ENCODE measurements around the gene TEX9.
"Not testable (repeated sequence)": the region's sequence is repeated elsewhere in the genome, so short reads cannot be mapped to it uniquely, and the experiment has no call there.

Gene TEX9

GRCh38 chr15:56365075-56365711, at the start of gene TEX9:
TSS of gene TEX9 (plus strand) at chr15:56365426. CDS start at chr15:56365451, 25 bp downstream.
- Histone ChIP-seq H3K27ac (ENCODE audit: low read length) (peak within 1 kb of the TSS; percentile 68), H3K4me3 (ENCODE audit: low read length) (peak within 1 kb of the TSS; percentile 100), H3K9me3 (ENCODE audit: control insufficient read depth, low read depth, low read length) (no peaks in the 10 kb centered on the region), H3K27me3 (ENCODE audit: control insufficient read depth, insufficient read depth, low read length) (no peaks in the 10 kb centered on the region), H3K4me1 (ENCODE audit: control insufficient read depth, low read depth, low read length) (peaks cover 13% of the 10 kb centered on the region), H3K36me3 (ENCODE audit: control insufficient read depth, low read depth, low read length) (no peaks in the 10 kb centered on the region), H3K9ac (ENCODE audit: low read length) (peak within 1 kb of the TSS; percentile 86)

- H3K27me3 ChIP-seq (ENCODE audit: control insufficient read depth, insufficient read depth, low read length); H3K27ac ChIP-seq (ENCODE audit: low read length); H3K9me3 ChIP-seq (ENCODE audit: control insufficient read depth, low read depth, low read length); H3K36me3 ChIP-seq (ENCODE audit: control insufficient read depth, low read depth, low read length); H3K4me3 ChIP-seq (ENCODE audit: low read length); H3K9ac ChIP-seq (ENCODE audit: low read length); H3K4me1 ChIP-seq (ENCODE audit: control insufficient read depth, low read depth, low read length): not testable (repeated sequence)
Measured at GRCh38 chr15:56316561-56316960, 48.7 kb upstream of the TEX9 start.

DNA sequence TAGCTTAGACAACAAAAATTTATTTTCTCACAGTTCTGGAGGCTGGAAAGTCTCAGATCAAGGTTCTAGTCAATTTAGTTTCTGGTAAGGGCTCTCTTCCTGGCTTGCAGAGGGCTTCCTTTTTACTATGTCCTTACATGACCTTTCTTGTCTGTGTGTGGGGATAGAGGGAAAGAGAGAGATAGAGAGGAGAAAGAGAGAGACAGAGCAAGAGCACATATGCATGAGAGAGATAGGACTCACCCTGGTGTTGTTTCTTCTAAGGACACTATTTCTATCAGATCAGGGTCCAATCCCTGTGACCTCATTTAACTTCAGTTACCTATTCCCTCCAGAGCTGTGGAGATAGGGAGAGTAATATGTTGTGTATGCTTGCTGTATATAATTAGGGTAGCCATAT, 44.9 kb upstream of the TEX9 start:
- H3K27me3 ChIP-seq (ENCODE audit: control insufficient read depth, insufficient read depth, low read length) = no peaks in the 10 kb centered on the region
- no peaks in the 10 kb centered on the region for H3K36me3 ChIP-seq (ENCODE audit: control insufficient read depth, low read depth, low read length)
- no peak overlapping the region for H3K4me3 ChIP-seq (ENCODE audit: low read length)
- H3K9ac ChIP-seq (ENCODE audit: low read length) = no peak overlapping the region
- no peaks in the 10 kb centered on the region for H3K9me3 ChIP-seq (ENCODE audit: control insufficient read depth, low read depth, low read length)
- no peaks in the 10 kb centered on the region for H3K4me1 ChIP-seq (ENCODE audit: control insufficient read depth, low read depth, low read length)
- H3K27ac ChIP-seq (ENCODE audit: low read length) = no peak overlapping the region

GRCh38 chr15:56320861-56321260, 44.4 kb upstream of the TEX9 start:
- no peaks in the 10 kb centered on the region for H3K36me3 ChIP-seq (ENCODE audit: control insufficient read depth, low read depth, low read length)
- no peak overlapping the region for H3K27ac ChIP-seq (ENCODE audit: low read length)
- H3K27me3 ChIP-seq (ENCODE audit: control insufficient read depth, insufficient read depth, low read length) = no peaks in the 10 kb centered on the region
- no peaks in the 10 kb centered on the region for H3K4me1 ChIP-seq (ENCODE audit: control insufficient read depth, low read depth, low read length)
- no peak overlapping the region for H3K4me3 ChIP-seq (ENCODE audit: low read length)
- H3K9me3 ChIP-seq (ENCODE audit: control insufficient read depth, low read depth, low read length) = no peaks in the 10 kb centered on the region
- H3K9ac ChIP-seq (ENCODE audit: low read length) = no peak overlapping the region

GRCh38 chr15:56322444-56322843, 42.8 kb upstream of the TEX9 start:
- H3K27me3 ChIP-seq (ENCODE audit: control insufficient read depth, insufficient read depth, low read length) = no peaks in the 10 kb centered on the region
- no peaks in the 10 kb centered on the region for H3K9me3 ChIP-seq (ENCODE audit: control insufficient read depth, low read depth, low read length)
- no peak overlapping the region for H3K4me3 ChIP-seq (ENCODE audit: low read length)
- H3K27ac ChIP-seq (ENCODE audit: low read length) = no peak overlapping the region
- no peaks in the 10 kb centered on the region for H3K36me3 ChIP-seq (ENCODE audit: control insufficient read depth, low read depth, low read length)
- no peaks in the 10 kb centered on the region for H3K4me1 ChIP-seq (ENCODE audit: control insufficient read depth, low read depth, low read length)
- no peak overlapping the region for H3K9ac ChIP-seq (ENCODE audit: low read length)

- H3K4me1 ChIP-seq (ENCODE audit: control insufficient read depth, low read depth, low read length) = no peaks in the 10 kb centered on the region
- H3K9me3 ChIP-seq (ENCODE audit: control insufficient read depth, low read depth, low read length) = no peaks in the 10 kb centered on the region
- no peak overlapping the region for H3K27ac ChIP-seq (ENCODE audit: low read length)
- no peaks in the 10 kb centered on the region for H3K27me3 ChIP-seq (ENCODE audit: control insufficient read depth, insufficient read depth, low read length)
- no peak overlapping the region for H3K9ac ChIP-seq (ENCODE audit: low read length)
- no peak overlapping the region for H3K4me3 ChIP-seq (ENCODE audit: low read length)
- no peaks in the 10 kb centered on the region for H3K36me3 ChIP-seq (ENCODE audit: control insufficient read depth, low read depth, low read length)
Measured at GRCh38 chr15:56323435-56323834, 41.8 kb upstream of the TEX9 start.

GRCh38 chr15:56325186-56325585, 40.0 kb upstream of the TEX9 start:
- H3K36me3 ChIP-seq (ENCODE audit: control insufficient read depth, low read depth, low read length) = no peaks in the 10 kb centered on the region
- H3K9ac ChIP-seq (ENCODE audit: low read length) = no peak overlapping the region
- no peaks in the 10 kb centered on the region for H3K9me3 ChIP-seq (ENCODE audit: control insufficient read depth, low read depth, low read length)
- H3K4me1 ChIP-seq (ENCODE audit: control insufficient read depth, low read depth, low read length) = no peaks in the 10 kb centered on the region
- H3K27ac ChIP-seq (ENCODE audit: low read length) = no peak overlapping the region
- H3K4me3 ChIP-seq (ENCODE audit: low read length) = no peak overlapping the region
- no peaks in the 10 kb centered on the region for H3K27me3 ChIP-seq (ENCODE audit: control insufficient read depth, insufficient read depth, low read length)

DNA sequence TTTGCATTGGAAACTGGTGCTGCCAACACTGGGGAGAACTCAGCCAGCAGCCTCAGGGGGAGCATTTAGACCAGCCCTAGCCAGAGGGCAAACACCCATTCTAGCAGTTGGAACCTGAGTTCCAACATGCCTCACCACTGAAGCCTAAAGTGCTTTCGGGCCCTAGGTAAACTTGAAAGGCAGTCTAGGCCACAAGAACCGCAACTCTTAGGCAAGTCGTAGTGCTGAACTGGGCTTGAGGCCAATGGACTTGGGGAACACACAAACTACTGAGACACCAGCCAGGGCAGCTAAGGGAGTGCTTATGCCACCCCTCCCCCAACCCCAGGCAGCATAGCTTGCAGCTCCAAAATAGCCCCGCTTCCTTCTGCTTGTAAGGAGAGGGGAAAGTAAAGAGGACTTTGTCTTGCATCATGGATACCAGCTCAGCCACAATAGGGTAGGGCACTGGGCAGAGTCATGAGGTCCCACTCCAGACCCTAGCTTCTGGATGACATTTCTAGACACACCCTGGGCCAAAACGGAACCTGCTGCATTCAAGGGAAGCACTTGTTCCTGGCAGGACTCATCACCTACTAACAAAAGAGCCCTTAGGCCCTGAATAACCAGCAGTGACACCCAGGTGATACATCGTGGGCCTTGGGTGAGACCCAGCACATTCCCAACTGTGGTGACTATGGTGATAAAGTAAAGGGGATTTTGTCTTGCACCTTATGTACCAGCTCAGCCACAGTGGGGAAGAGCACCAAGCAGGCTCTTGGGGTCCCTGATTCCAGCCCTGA, 37.3 kb upstream of the TEX9 start:
- H3K27ac ChIP-seq (ENCODE audit: low read length) = no peak overlapping the region
- no peak overlapping the region for H3K4me3 ChIP-seq (ENCODE audit: low read length)
- no peaks in the 10 kb centered on the region for H3K36me3 ChIP-seq (ENCODE audit: control insufficient read depth, low read depth, low read length)
- H3K27me3 ChIP-seq (ENCODE audit: control insufficient read depth, insufficient read depth, low read length) = no peaks in the 10 kb centered on the region
- H3K9me3 ChIP-seq (ENCODE audit: control insufficient read depth, low read depth, low read length) = no peaks in the 10 kb centered on the region
- no peaks in the 10 kb centered on the region for H3K4me1 ChIP-seq (ENCODE audit: control insufficient read depth, low read depth, low read length)
- no peak overlapping the region for H3K9ac ChIP-seq (ENCODE audit: low read length)

- Histone ChIP-seq H3K36me3 (ENCODE audit: control insufficient read depth, low read depth, low read length) (no peaks in the 10 kb centered on the region), H3K4me1 (ENCODE audit: control insufficient read depth, low read depth, low read length) (no peaks in the 10 kb centered on the region), H3K4me3 (ENCODE audit: low read length) (no peak overlapping the region), H3K27me3 (ENCODE audit: control insufficient read depth, insufficient read depth, low read length) (no peaks in the 10 kb centered on the region), H3K27ac (ENCODE audit: low read length) (no peak overlapping the region), H3K9ac (ENCODE audit: low read length) (no peak overlapping the region), H3K9me3 (ENCODE audit: control insufficient read depth, low read depth, low read length) (no peaks in the 10 kb centered on the region)
Measured at GRCh38 chr15:56337084-56337725, 28.0 kb upstream of the TEX9 start.

DNA sequence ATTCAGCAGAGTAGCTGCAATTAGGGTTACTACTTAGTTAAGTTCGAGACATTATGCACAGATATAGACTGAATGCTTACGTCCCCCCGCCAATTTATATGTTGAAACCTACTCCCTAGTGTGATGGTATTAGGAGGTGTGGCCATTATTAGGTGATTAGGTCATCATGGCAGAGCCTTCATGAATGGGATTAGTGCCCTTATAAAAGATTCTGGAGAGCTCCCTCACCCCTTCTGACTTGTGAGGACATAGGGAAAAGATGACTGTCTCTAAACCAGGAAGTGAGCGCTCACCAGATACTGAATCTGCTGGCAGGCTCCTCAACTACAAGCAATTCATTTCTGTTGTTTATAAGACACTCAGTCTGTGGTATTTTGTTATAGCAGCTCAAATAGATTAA, 25.6 kb upstream of the TEX9 start:
- H3K9ac ChIP-seq (ENCODE audit: low read length) = no peak overlapping the region
- H3K4me3 ChIP-seq (ENCODE audit: low read length) = no peak overlapping the region
- H3K27me3 ChIP-seq (ENCODE audit: control insufficient read depth, insufficient read depth, low read length) = no peaks in the 10 kb centered on the region
- no peaks in the 10 kb centered on the region for H3K36me3 ChIP-seq (ENCODE audit: control insufficient read depth, low read depth, low read length)
- H3K27ac ChIP-seq (ENCODE audit: low read length) = no peak overlapping the region
- H3K4me1 ChIP-seq (ENCODE audit: control insufficient read depth, low read depth, low read length) = no peaks in the 10 kb centered on the region
- peaks cover 2% of the 10 kb centered on the region for H3K9me3 ChIP-seq (ENCODE audit: control insufficient read depth, low read depth, low read length)

DNA sequence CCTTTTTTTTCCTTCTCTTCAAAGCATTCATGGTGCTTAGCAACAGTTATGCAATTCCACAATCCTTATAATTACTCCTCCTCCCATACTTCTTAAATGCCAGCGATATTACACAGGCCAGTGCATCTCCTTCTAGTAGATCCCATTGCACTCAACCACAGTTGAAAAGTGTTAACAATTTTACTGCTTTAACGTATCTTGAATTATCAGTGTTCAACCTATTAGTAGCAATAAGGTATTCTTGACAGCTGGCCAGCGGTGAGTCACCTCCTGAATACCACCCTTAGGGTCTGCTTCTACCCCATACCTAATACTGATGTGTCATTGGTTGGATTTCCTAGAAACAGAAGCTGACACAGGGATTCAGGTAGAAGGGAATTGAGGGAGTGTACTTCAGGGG, 24.0 kb upstream of the TEX9 start:
- Histone ChIP-seq H3K9me3 (ENCODE audit: control insufficient read depth, low read depth, low read length) (peaks cover 2% of the 10 kb centered on the region), H3K27ac (ENCODE audit: low read length) (no peak overlapping the region)

More for the DNA sequence above, 24.0 kb upstream of the TEX9 start:
- Histone ChIP-seq H3K4me1 (ENCODE audit: control insufficient read depth, low read depth, low read length) (no peaks in the 10 kb centered on the region), H3K36me3 (ENCODE audit: control insufficient read depth, low read depth, low read length) (no peaks in the 10 kb centered on the region), H3K4me3 (ENCODE audit: low read length) (no peak overlapping the region), H3K27me3 (ENCODE audit: control insufficient read depth, insufficient read depth, low read length) (no peaks in the 10 kb centered on the region), H3K9ac (ENCODE audit: low read length) (no peak overlapping the region)

Data from iPS-18a (cell line).